Prostate gland (tissue), 2 donors: ENCODE measurements around the gene DNMT3A.

Experiments
- POLR2A ChIP-seq: fragments of 450-650 bp; IDR thresholded peaks from one replicate; pipeline ENCODE4 v1.6.1; 2016; ENCODE audit warnings: antibody characterized with exemption, mild to moderate bottlenecking
- TF ChIP-seq, protein P1 (sequence below), 4 experiments: fragments of 200-600 bp in 2 of 4; fragments of 450-650 bp in 2 of 4; sonication (generic) in 2 of 4; IDR thresholded peaks; 1 replicate in 3 of 4; 2 replicates in 1 of 4; pipeline ENCODE4 v1.5.1; 2016 to 2019; ENCODE audit warnings: antibody characterized with exemption in 4 of 4, mild to moderate bottlenecking in 2 of 4, moderate library complexity in 2 of 4

DNA sequence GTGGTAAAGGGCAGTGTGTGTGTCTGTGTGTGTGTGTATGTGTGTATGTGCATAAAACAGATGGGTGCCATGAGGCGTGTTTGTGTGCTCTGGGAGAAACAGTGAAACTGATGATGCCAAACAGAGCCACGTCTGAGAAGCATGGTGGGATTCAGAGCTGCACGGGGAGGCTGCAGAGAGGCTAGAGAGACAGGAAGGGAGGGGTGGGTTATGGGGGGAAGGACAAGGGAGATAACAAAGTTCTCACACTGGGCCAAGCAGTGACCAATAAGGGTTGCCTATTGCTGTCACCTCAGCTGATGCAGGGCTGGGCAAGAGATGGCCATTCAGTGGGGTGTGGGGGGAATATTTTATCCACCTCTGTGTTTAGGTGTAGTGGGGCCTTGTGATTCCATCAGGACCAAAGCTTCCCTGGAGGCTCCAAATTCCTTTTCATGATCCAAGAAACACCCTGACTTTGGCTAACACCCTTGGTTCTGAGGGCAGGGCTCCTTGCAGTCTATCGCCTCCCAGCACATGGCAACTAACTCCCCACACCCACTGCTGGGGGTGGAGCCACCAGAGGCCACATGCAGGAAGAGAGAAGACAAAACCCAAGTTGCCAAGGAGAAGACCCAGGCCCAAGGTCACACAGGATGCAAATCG is 119.1 kb downstream of the DNMT3A start:
- TF ChIP-seq, protein P1, sequence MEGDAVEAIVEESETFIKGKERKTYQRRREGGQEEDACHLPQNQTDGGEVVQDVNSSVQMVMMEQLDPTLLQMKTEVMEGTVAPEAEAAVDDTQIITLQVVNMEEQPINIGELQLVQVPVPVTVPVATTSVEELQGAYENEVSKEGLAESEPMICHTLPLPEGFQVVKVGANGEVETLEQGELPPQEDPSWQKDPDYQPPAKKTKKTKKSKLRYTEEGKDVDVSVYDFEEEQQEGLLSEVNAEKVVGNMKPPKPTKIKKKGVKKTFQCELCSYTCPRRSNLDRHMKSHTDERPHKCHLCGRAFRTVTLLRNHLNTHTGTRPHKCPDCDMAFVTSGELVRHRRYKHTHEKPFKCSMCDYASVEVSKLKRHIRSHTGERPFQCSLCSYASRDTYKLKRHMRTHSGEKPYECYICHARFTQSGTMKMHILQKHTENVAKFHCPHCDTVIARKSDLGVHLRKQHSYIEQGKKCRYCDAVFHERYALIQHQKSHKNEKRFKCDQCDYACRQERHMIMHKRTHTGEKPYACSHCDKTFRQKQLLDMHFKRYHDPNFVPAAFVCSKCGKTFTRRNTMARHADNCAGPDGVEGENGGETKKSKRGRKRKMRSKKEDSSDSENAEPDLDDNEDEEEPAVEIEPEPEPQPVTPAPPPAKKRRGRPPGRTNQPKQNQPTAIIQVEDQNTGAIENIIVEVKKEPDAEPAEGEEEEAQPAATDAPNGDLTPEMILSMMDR (IDR thresholded peaks at IDR 0.05), result no peak
- no peak for TF ChIP-seq POLR2A
